ENCODE measurements around the gene CNOT1. TPM values are rescaled to one million over a fixed set of nuclear protein-coding genes. Genes with fewer than 3 reads are reported as not detected.

Gene CNOT1
- total RNA-seq, 1 experiment from 2014 or later: 219 TPM

GRCh38 chr16:58635502-58635901, 5.9 kb upstream of the CNOT1 start:
- peaks cover 6% of the 10 kb centered on the region for H3K4me1 Mint-ChIP-seq (ENCODE audit: insufficient read depth, unreplicated experiment)

GRCh38 chr16:58634265-58634802, 4.7 kb upstream of the CNOT1 start:
- Mint-ChIP-seq H3K4me3 (ENCODE audit: unreplicated experiment) (no peak overlapping the region), H3K27ac (ENCODE audit: low read depth, unreplicated experiment) (no peak overlapping the region), H3K9me3 (ENCODE audit: unreplicated experiment) (no peaks in the 10 kb centered on the region), H3K4me1 (ENCODE audit: insufficient read depth, unreplicated experiment) (peaks cover 6% of the 10 kb centered on the region), H3K36me3 (ENCODE audit: insufficient read depth, unreplicated experiment) (peaks cover 6% of the 10 kb centered on the region), H3K27me3 (ENCODE audit: insufficient read depth, unreplicated experiment) (no peaks in the 10 kb centered on the region)
- ChIA-PET POLR2A (interaction anchor here (0.6 to 1.0 kb wide), 2 partner anchors 25 to 92 kb away, joined by 4 read pairs; no protein-coding TSS in a partner anchor), CTCF (interaction anchor here (0.7 to 0.8 kb wide), 2 partner anchors 9 to 298 kb away, joined by 3 read pairs; no protein-coding TSS in a partner anchor)
- intact Hi-C loops (cut with micrococcal nuclease): loop anchor here (5.0 kb wide), 1 partner anchor 627 kb away; no protein-coding TSS in a partner anchor
- no peak for DNase-seq (ENCODE audit: unreplicated experiment)
- BruUV-seq (replicated peaks): no TSS peak
- no peak for TF ChIP-seq CTCF (IDR thresholded peaks at IDR 0.05; ENCODE audit: unreplicated experiment)

More at GRCh38 chr16:58635502-58635901, 5.9 kb upstream of the CNOT1 start:
- Mint-ChIP-seq H3K36me3 (ENCODE audit: insufficient read depth, unreplicated experiment) (no peaks in the 10 kb centered on the region), H3K9me3 (ENCODE audit: unreplicated experiment) (no peaks in the 10 kb centered on the region), H3K4me3 (ENCODE audit: unreplicated experiment) (no peak overlapping the region), H3K27me3 (ENCODE audit: insufficient read depth, unreplicated experiment) (no peaks in the 10 kb centered on the region), H3K27ac (ENCODE audit: low read depth, unreplicated experiment) (no peak overlapping the region)
- no peak for TF ChIP-seq CTCF (IDR thresholded peaks at IDR 0.05; ENCODE audit: unreplicated experiment)
- ChIA-PET CTCF (interaction anchor here (1.0 to 1.1 kb wide), 2 partner anchors 16 to 121 kb away, joined by 3 read pairs; no protein-coding TSS in a partner anchor), POLR2A (interaction anchor here (0.7 to 1.2 kb wide), 3 partner anchors 9 to 528 kb away, joined by 3 to 5 read pairs (median 4); partner anchors contain the start of gene SETD6)
- BruUV-seq (replicated peaks): no TSS peak
- intact Hi-C loops (cut with micrococcal nuclease): no loop called here
- no peak for DNase-seq (ENCODE audit: unreplicated experiment)

GRCh38 chr16:58628845-58629732, 537 bp downstream of the CNOT1 start:
- Mint-ChIP-seq H3K27ac (ENCODE audit: low read depth, unreplicated experiment) (peak overlapping the region; percentile 100), H3K4me3 (ENCODE audit: unreplicated experiment) (peak overlapping the region; percentile 99), H3K9me3 (ENCODE audit: unreplicated experiment) (no peaks in the 10 kb centered on the region), H3K27me3 (ENCODE audit: insufficient read depth, unreplicated experiment) (no peaks in the 10 kb centered on the region), H3K4me1 (ENCODE audit: insufficient read depth, unreplicated experiment) (peaks cover 7% of the 10 kb centered on the region), H3K36me3 (ENCODE audit: insufficient read depth, unreplicated experiment) (peaks cover 36% of the 10 kb centered on the region)
- no TSS peak for BruUV-seq (replicated peaks)
- CTCF ChIA-PET: interaction anchor here (0.6 to 1.0 kb wide), 3 partner anchors 21 to 330 kb away, joined by 4 to 6 read pairs (median 4); no protein-coding TSS in a partner anchor
- no peak for TF ChIP-seq CTCF (IDR thresholded peaks at IDR 0.05; ENCODE audit: unreplicated experiment)
- intact Hi-C loops (cut with micrococcal nuclease): no loop called here
- DNase-seq (ENCODE audit: unreplicated experiment): peak; percentile 37
- POLR2A ChIA-PET: interaction anchor here (0.6 to 3.4 kb wide), 16 partner anchors 9 to 500 kb away, joined by 3 to 15 read pairs (median 3); partner anchors contain the start of genes CFAP20 and SLC38A7

- H3K4me1 Mint-ChIP-seq (ENCODE audit: insufficient read depth, unreplicated experiment): peaks cover 7% of the 10 kb centered on the region
- no peaks in the 10 kb centered on the region for H3K27me3 Mint-ChIP-seq (ENCODE audit: insufficient read depth, unreplicated experiment)
- ChIA-PET CTCF (no interaction called here), POLR2A (no interaction called here)
- H3K9me3 Mint-ChIP-seq (ENCODE audit: unreplicated experiment): no peaks in the 10 kb centered on the region
- no peak overlapping the region for H3K27ac Mint-ChIP-seq (ENCODE audit: low read depth, unreplicated experiment)
- no peak overlapping the region for H3K4me3 Mint-ChIP-seq (ENCODE audit: unreplicated experiment)
- no peak for DNase-seq (ENCODE audit: unreplicated experiment)
- peaks cover 75% of the 10 kb centered on the region for H3K36me3 Mint-ChIP-seq (ENCODE audit: insufficient read depth, unreplicated experiment)
- intact Hi-C loops (cut with micrococcal nuclease): no loop called here
- no peak for TF ChIP-seq CTCF (IDR thresholded peaks at IDR 0.05; ENCODE audit: unreplicated experiment)
- BruUV-seq (replicated peaks): no TSS peak
These were observed 5.4 kb downstream of the CNOT1 start for GRCh38 chr16:58624209-58624608.

All from MCF 10A (cell line).